ENCODE results near the gene RPS27L. TPM values are rescaled to one million over a fixed set of nuclear protein-coding genes. Genes with fewer than 3 reads are reported as not detected.
"Not testable (repeated sequence)": the region's sequence is repeated elsewhere in the genome, so short reads cannot be mapped to it uniquely, and the experiment has no call there.

The RPS27L gene
- total RNA-seq, 1 experiment from 2014 or later = 65.6 TPM

DNA sequence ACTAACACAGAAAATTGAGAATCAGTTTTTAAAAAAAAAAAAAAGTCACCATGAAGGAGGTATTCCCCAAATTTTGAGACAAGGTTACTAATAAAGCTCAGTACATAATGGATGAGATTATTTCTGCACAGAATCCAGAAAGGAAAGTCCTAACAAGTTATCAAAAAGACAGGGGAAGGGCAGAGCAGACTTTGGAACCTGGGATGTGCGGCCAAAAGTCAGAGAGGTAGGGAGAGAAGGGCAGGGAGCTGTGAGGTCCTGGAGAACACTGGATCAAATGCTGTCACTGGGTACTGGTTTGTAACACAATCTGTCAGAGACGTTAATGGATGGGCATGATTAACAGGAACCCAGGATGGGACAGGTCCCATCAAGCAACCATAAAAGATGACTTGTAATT, 47.8 kb downstream of the RPS27L start:
- CTCF ChIA-PET = no interaction called here

DNA sequence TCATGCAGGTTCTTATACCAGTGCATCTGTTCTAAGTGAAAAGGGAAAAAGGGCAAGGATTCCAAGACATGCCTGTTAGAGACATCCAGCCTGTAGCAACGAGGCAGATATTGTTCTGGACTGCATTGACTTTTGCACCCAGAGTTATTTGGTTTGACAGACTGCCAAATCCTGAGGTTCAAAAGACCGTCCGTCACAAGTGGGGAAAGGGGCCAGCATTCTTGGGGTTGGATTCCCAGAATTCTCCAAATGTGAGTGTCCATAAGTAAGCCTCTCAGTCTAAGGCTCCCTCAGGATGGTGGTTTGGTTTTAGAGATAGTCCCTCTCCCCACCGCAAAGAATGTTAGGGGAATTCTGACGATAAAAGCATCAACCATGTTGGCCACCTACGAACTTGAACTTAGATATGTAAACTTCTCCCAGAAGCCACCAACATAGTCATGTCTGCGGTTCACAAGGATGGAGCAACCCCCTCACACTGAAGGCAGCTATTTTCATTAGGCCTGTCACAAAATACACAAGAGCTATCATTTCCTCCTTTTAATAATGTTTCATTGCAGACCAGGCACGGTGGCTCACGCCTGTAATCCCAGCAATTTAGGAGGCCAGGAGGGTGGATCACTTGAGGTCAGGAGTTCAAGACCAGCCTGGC, 49.3 kb downstream of the RPS27L start:
- CTCF ChIA-PET = no interaction called here
- no peaks in the 10 kb centered on the region for H3K4me1 ChIP-seq (ENCODE audit: insufficient read depth, low read length, poor library complexity, severe bottlenecking)
- no TSS peak for BruUV-seq (replicated peaks)
- H3K9me3 ChIP-seq (ENCODE audit: low read depth, low read length, poor library complexity, severe bottlenecking) = no peaks in the 10 kb centered on the region
- intact Hi-C loops (cut with micrococcal nuclease; ENCODE audit: unreplicated experiment) = no loop called here
- H3K27me3 ChIP-seq (replicated peaks; ENCODE audit: insufficient read depth, low read depth, low read length, poor library complexity) = no peaks in the 10 kb centered on the region
- no peak for TF ChIP-seq EZH2 (IDR thresholded peaks at IDR 0.05; ENCODE audit: borderline replicate concordance, low read depth, low read length, poor library complexity, severe bottlenecking)
- TF ChIP-seq, protein P1, sequence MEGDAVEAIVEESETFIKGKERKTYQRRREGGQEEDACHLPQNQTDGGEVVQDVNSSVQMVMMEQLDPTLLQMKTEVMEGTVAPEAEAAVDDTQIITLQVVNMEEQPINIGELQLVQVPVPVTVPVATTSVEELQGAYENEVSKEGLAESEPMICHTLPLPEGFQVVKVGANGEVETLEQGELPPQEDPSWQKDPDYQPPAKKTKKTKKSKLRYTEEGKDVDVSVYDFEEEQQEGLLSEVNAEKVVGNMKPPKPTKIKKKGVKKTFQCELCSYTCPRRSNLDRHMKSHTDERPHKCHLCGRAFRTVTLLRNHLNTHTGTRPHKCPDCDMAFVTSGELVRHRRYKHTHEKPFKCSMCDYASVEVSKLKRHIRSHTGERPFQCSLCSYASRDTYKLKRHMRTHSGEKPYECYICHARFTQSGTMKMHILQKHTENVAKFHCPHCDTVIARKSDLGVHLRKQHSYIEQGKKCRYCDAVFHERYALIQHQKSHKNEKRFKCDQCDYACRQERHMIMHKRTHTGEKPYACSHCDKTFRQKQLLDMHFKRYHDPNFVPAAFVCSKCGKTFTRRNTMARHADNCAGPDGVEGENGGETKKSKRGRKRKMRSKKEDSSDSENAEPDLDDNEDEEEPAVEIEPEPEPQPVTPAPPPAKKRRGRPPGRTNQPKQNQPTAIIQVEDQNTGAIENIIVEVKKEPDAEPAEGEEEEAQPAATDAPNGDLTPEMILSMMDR (conservative IDR thresholded peaks at IDR 0.05; ENCODE audit: low read depth, low read length) = no peak
- H3K36me3 ChIP-seq (ENCODE audit: insufficient read depth, low read length, poor library complexity, severe bottlenecking) = no peaks in the 10 kb centered on the region
- POLR2A ChIA-PET (ENCODE audit: low non-redundant PET) = no interaction called here
- H3K4me3 ChIP-seq (ENCODE audit: low read depth, low read length, poor library complexity, severe bottlenecking) = no peak overlapping the region
- no peak overlapping the region for H3K27ac ChIP-seq (ENCODE audit: low read depth, low read length, poor library complexity, severe bottlenecking)
- no peak for DNase-seq (ENCODE audit: low spot score)

More for the DNA sequence above, 47.8 kb downstream of the RPS27L start:
- Histone ChIP-seq H3K4me3 (ENCODE audit: low read depth, low read length, poor library complexity, severe bottlenecking) (no peak overlapping the region), H3K27me3 (replicated peaks; ENCODE audit: insufficient read depth, low read depth, low read length, poor library complexity) (no peaks in the 10 kb centered on the region), H3K9me3 (ENCODE audit: low read depth, low read length, poor library complexity, severe bottlenecking) (no peaks in the 10 kb centered on the region), H3K27ac (ENCODE audit: low read depth, low read length, poor library complexity, severe bottlenecking) (no peak overlapping the region), H3K4me1 (ENCODE audit: insufficient read depth, low read length, poor library complexity, severe bottlenecking) (no peaks in the 10 kb centered on the region), H3K36me3 (ENCODE audit: insufficient read depth, low read length, poor library complexity, severe bottlenecking) (no peaks in the 10 kb centered on the region)
- DNase-seq (ENCODE audit: low spot score) = no peak
- no TSS peak for BruUV-seq (replicated peaks)
- intact Hi-C loops (cut with micrococcal nuclease; ENCODE audit: unreplicated experiment) = no loop called here
- TF ChIP-seq, protein P1 (conservative IDR thresholded peaks at IDR 0.05; ENCODE audit: low read depth, low read length) = no peak
- no peak for TF ChIP-seq EZH2 (IDR thresholded peaks at IDR 0.05; ENCODE audit: borderline replicate concordance, low read depth, low read length, poor library complexity, severe bottlenecking)
- POLR2A ChIA-PET (ENCODE audit: low non-redundant PET) = no interaction called here

DNA sequence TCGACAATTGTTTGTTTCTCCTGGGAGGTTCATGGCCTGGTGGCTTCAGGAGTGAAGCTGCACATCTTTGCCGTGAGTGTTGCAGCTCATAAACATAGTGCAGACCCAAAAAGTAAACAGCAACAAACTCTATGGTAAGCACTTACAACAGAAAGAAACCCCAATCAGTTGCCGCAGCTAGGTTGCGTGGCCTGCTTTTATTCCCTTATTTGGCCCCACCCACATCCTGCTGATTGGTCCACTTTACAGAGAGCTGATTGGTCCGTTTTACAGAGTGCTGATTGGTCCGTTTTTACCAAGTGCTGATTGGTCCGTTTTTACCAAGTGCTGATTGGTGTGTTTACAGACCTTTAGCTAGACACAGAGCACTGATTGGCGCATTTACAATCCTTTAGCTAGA, 51.9 kb downstream of the RPS27L start:
- H3K4me3 ChIP-seq (ENCODE audit: low read depth, low read length, poor library complexity, severe bottlenecking); H3K27me3 ChIP-seq (replicated peaks; ENCODE audit: insufficient read depth, low read depth, low read length, poor library complexity); intact Hi-C loops (cut with micrococcal nuclease; ENCODE audit: unreplicated experiment); H3K27ac ChIP-seq (ENCODE audit: low read depth, low read length, poor library complexity, severe bottlenecking); CTCF ChIA-PET; H3K36me3 ChIP-seq (ENCODE audit: insufficient read depth, low read length, poor library complexity, severe bottlenecking); H3K4me1 ChIP-seq (ENCODE audit: insufficient read depth, low read length, poor library complexity, severe bottlenecking); BruUV-seq (replicated peaks); DNase-seq (ENCODE audit: low spot score); POLR2A ChIA-PET (ENCODE audit: low non-redundant PET); H3K9me3 ChIP-seq (ENCODE audit: low read depth, low read length, poor library complexity, severe bottlenecking): not testable (repeated sequence)

DNA sequence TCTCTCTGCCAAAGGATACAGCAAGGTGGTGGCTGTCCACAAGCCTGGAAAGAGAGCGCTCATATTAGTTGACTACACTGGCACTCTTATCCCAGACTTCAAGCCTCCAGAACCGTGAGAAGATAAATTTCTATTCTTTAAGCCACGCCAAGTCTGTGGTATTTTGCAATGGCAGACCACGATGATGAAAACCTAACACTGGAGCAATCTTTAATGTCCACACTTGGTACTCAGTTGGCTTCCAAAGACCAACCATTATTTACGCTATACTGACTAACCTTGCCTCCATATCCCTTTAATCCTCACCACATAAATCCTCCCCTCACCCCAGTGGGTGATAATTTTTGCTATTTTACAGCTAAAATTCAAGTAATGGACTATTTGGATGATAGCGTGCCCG, 52.5 kb downstream of the RPS27L start:
- TF ChIP-seq, protein P1 (conservative IDR thresholded peaks at IDR 0.05; ENCODE audit: low read depth, low read length) = no peak
- no peak for TF ChIP-seq EZH2 (IDR thresholded peaks at IDR 0.05; ENCODE audit: borderline replicate concordance, low read depth, low read length, poor library complexity, severe bottlenecking)
- Histone ChIP-seq H3K27me3 (replicated peaks; ENCODE audit: insufficient read depth, low read depth, low read length, poor library complexity) (no peaks in the 10 kb centered on the region), H3K9me3 (ENCODE audit: low read depth, low read length, poor library complexity, severe bottlenecking) (no peaks in the 10 kb centered on the region), H3K4me1 (ENCODE audit: insufficient read depth, low read length, poor library complexity, severe bottlenecking) (no peaks in the 10 kb centered on the region), H3K36me3 (ENCODE audit: insufficient read depth, low read length, poor library complexity, severe bottlenecking) (no peaks in the 10 kb centered on the region), H3K4me3 (ENCODE audit: low read depth, low read length, poor library complexity, severe bottlenecking) (no peak overlapping the region), H3K27ac (ENCODE audit: low read depth, low read length, poor library complexity, severe bottlenecking) (no peak overlapping the region)
- DNase-seq (ENCODE audit: low spot score) = no peak
- no TSS peak for BruUV-seq (replicated peaks)
- intact Hi-C loops (cut with micrococcal nuclease; ENCODE audit: unreplicated experiment) = no loop called here
- ChIA-PET POLR2A (ENCODE audit: low non-redundant PET) (no interaction called here), CTCF (no interaction called here)
